B cell (primary cell): Measurements from ENCODE around the gene NOTCH1.

ENCODE experiments used
- EZH2 ChIP-seq: IDR thresholded peaks from 2 replicates; pipeline ENCODE4 v1.6.1; 2012; ENCODE audit warnings: borderline replicate concordance, low read depth, mild to moderate bottlenecking, moderate library complexity, low read length; ENCODE audit not compliant: insufficient read depth, poor library complexity, severe bottlenecking
- TF ChIP-seq, protein P1 (sequence below): fragments of 200-600 bp; IDR thresholded peaks from one replicate; pipeline ENCODE4 v1.8.0; 2022; ENCODE audit warnings: antibody characterized with exemption, mild to moderate bottlenecking

GRCh38 chr9:136445799-136446198, 100.0 kb downstream of the NOTCH1 start:
- TF ChIP-seq, protein P1, sequence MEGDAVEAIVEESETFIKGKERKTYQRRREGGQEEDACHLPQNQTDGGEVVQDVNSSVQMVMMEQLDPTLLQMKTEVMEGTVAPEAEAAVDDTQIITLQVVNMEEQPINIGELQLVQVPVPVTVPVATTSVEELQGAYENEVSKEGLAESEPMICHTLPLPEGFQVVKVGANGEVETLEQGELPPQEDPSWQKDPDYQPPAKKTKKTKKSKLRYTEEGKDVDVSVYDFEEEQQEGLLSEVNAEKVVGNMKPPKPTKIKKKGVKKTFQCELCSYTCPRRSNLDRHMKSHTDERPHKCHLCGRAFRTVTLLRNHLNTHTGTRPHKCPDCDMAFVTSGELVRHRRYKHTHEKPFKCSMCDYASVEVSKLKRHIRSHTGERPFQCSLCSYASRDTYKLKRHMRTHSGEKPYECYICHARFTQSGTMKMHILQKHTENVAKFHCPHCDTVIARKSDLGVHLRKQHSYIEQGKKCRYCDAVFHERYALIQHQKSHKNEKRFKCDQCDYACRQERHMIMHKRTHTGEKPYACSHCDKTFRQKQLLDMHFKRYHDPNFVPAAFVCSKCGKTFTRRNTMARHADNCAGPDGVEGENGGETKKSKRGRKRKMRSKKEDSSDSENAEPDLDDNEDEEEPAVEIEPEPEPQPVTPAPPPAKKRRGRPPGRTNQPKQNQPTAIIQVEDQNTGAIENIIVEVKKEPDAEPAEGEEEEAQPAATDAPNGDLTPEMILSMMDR: no peak
- no peak for TF ChIP-seq EZH2
